ACHN (cell line): ENCODE results near the gene TSPAN18.

Experiments used
- DNase-seq: peaks from one replicate; pipeline ENCODE4 v3.0.0-alpha.2; 2015
- in situ Hi-C: cut with HindIII; loops from 2 replicates; pipeline ENCODE4 v1.10.0; 2017; ENCODE audit warnings: low sequenced_read_pairs, low pct_ligation_motif_present, low pct_unique_long_range_greater_than_20kb

Gene TSPAN18

GRCh38 chr11:44770401-44770800 lies 43.6 kb downstream of the TSPAN18 start:
- DNase-seq = no peak
- in situ Hi-C loops = no loop called here

GRCh38 chr11:44771252-44771734 lies 44.5 kb downstream of the TSPAN18 start:
- in situ Hi-C loops = no loop called here
- no peak for DNase-seq

GRCh38 chr11:44771841-44772240 lies 45.1 kb downstream of the TSPAN18 start:
- no peak for DNase-seq
- in situ Hi-C loops = no loop called here

- DNase-seq = no peak
- in situ Hi-C loops = no loop called here
Measured at GRCh38 chr11:44773351-44773965, 46.7 kb downstream of the TSPAN18 start.

- DNase-seq = no peak
- in situ Hi-C loops = no loop called here
Measured at GRCh38 chr11:44774108-44774507, 47.3 kb downstream of the TSPAN18 start.

GRCh38 chr11:44774731-44775130 lies 48.0 kb downstream of the TSPAN18 start:
- in situ Hi-C loops = no loop called here

GRCh38 chr11:44775366-44775984 lies 48.7 kb downstream of the TSPAN18 start:
- peak; percentile 62 for DNase-seq
- in situ Hi-C loops = no loop called here

More at GRCh38 chr11:44774731-44775130, 48.0 kb downstream of the TSPAN18 start:
- DNase-seq = no peak

- DNase-seq = no peak
Measured at GRCh38 chr11:44775985-44776446, 49.3 kb downstream of the TSPAN18 start.

GRCh38 chr11:44776551-44777208 lies 49.9 kb downstream of the TSPAN18 start:
- no peak for DNase-seq
- in situ Hi-C loops = no loop called here

More at GRCh38 chr11:44775985-44776446, 49.3 kb downstream of the TSPAN18 start:
- in situ Hi-C loops = no loop called here

GRCh38 chr11:44777209-44778194 lies 50.7 kb downstream of the TSPAN18 start:
- no peak for DNase-seq
- in situ Hi-C loops = no loop called here

- in situ Hi-C loops = no loop called here
- no peak for DNase-seq
Measured at GRCh38 chr11:44778195-44779100, 51.7 kb downstream of the TSPAN18 start.

GRCh38 chr11:44779736-44780520 lies 53.2 kb downstream of the TSPAN18 start:
- DNase-seq = no peak
- in situ Hi-C loops = no loop called here

GRCh38 chr11:44780940-44781631 lies 54.3 kb downstream of the TSPAN18 start:
- in situ Hi-C loops = no loop called here
- no peak for DNase-seq

GRCh38 chr11:44781655-44782054 lies 54.9 kb downstream of the TSPAN18 start:
- no peak for DNase-seq
- in situ Hi-C loops = no loop called here

- in situ Hi-C loops = no loop called here
- no peak for DNase-seq
Measured at GRCh38 chr11:44782478-44782877, 55.7 kb downstream of the TSPAN18 start.

- in situ Hi-C loops = no loop called here
- no peak for DNase-seq
Measured at GRCh38 chr11:44784436-44784760, 57.6 kb downstream of the TSPAN18 start.
